ENCODE data around the gene DHDDS.
A peak's percentile ranks its signal among the peaks of the same experiment; 100 is the strongest.

DHDDS gene

GRCh38 chr1:26418865-26419349 lies 13.2 kb upstream of the DHDDS start:
- DNase-seq (ENCODE audit: low spot score) = no peak

GRCh38 chr1:26419494-26419893 lies 12.6 kb upstream of the DHDDS start:
- DNase-seq (ENCODE audit: low spot score) = no peak

- no peak for DNase-seq (ENCODE audit: low spot score)
These were observed 2.4 kb upstream of the DHDDS start for GRCh38 chr1:26429721-26430120.

GRCh38 chr1:26432793-26433192 lies 672 bp downstream of the DHDDS start:
- no peak for DNase-seq (ENCODE audit: low spot score)

GRCh38 chr1:26434161-26434752 lies 2.1 kb downstream of the DHDDS start:
- no peak for DNase-seq (ENCODE audit: low spot score)

GRCh38 chr1:26438041-26438440 lies 5.9 kb downstream of the DHDDS start:
- no peak for DNase-seq (ENCODE audit: low spot score)

GRCh38 chr1:26440259-26440658 lies 8.1 kb downstream of the DHDDS start:
- no peak for DNase-seq (ENCODE audit: low spot score)

- no peak for DNase-seq (ENCODE audit: low spot score)
These were observed 17.7 kb downstream of the DHDDS start for GRCh38 chr1:26449868-26450267.

- no peak for DNase-seq (ENCODE audit: low spot score)
These were observed 18.8 kb downstream of the DHDDS start for GRCh38 chr1:26450908-26451307.

- no peak for DNase-seq (ENCODE audit: low spot score)
These were observed 20.5 kb downstream of the DHDDS start for GRCh38 chr1:26452459-26453183.

- no peak for DNase-seq (ENCODE audit: low spot score)
These were observed 27.0 kb downstream of the DHDDS start for GRCh38 chr1:26459148-26459547.

- DNase-seq (ENCODE audit: low spot score) = no peak
These were observed 27.5 kb downstream of the DHDDS start for GRCh38 chr1:26459573-26460031.

- DNase-seq (ENCODE audit: low spot score) = no peak
These were observed 36.8 kb downstream of the DHDDS start for GRCh38 chr1:26468911-26469310.

GRCh38 chr1:26469558-26469957 lies 37.4 kb downstream of the DHDDS start:
- DNase-seq (ENCODE audit: low spot score) = no peak

GRCh38 chr1:26470878-26471497 lies 38.9 kb downstream of the DHDDS start:
- no peak for DNase-seq (ENCODE audit: low spot score)

- peak; percentile 30 for DNase-seq (ENCODE audit: low spot score)
These were observed 39.6 kb downstream of the DHDDS start for GRCh38 chr1:26471498-26472319.

- DNase-seq (ENCODE audit: low spot score) = peak; percentile 89
These were observed 40.3 kb downstream of the DHDDS start, which contains the start of gene HMGN2 for GRCh38 chr1:26472320-26472900. Gene HMGN2 (plus strand): TSS chr1:26472440. CDS start chr1:26472613, 173 bp downstream.

- peak; percentile 96 for DNase-seq (ENCODE audit: low spot score)
These were observed 41.1 kb downstream of the DHDDS start for GRCh38 chr1:26472901-26473845.

GRCh38 chr1:26474818-26475217 lies 42.7 kb downstream of the DHDDS start:
- no peak for DNase-seq (ENCODE audit: low spot score)

- no peak for DNase-seq (ENCODE audit: low spot score)
These were observed 43.9 kb downstream of the DHDDS start for GRCh38 chr1:26475989-26476388.

- no peak for DNase-seq (ENCODE audit: low spot score)
These were observed 44.8 kb downstream of the DHDDS start for GRCh38 chr1:26476958-26477357.
